GM19468 (cell line): ENCODE data around the gene GP9.

ENCODE experiments used
- ATAC-seq: cut with Tn5 transposase; IDR thresholded peaks from one replicate; pipeline ENCODE4 v1.9.1; 2021; ENCODE audit warnings: mild to moderate bottlenecking, moderate library complexity, moderate number of reproducible peaks; ENCODE audit not compliant: unreplicated experiment; ENCODE audit errors: extremely low read depth

GP9 gene

DNA sequence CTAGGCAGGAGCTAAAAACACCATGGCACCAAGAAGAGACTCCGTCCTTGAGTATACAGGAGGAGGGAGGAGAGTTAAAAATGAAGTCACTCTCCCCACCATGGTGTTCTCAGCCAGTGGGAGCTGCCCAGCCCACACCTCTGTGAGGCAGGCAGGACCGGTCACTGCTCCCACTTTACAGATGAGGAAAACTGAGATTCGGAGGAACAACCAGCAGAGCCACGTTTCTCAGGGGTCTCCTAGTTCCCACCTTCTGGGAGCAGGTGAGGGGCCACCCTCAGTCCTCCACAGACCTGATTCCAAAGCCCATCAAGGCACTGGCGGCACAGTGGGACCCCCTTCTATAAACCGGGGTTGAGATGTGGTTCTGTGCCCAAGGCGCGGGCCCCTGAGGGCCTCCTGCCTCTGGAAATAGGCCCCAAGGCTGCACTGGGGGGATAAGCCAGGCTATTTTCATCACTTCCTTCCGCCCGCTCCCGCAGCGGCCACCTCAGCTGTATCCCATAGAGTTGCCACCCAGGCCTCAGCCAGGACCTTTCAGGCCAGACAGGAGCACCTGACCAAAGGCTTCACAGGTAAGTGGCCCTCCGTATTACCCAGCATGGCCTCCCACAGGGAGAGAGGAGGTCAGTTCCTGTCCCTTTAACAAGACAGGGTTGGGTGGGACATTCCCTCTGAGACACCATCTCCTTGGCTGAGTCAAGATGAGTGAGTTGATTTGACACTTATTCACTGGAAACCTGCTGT is at the start of gene GP9:
GP9 (plus strand) TSS at position 504 of the 747 bp plus-strand sequence. CDS start 961 bp downstream, outside the sequence.
- no peak for ATAC-seq

DNA sequence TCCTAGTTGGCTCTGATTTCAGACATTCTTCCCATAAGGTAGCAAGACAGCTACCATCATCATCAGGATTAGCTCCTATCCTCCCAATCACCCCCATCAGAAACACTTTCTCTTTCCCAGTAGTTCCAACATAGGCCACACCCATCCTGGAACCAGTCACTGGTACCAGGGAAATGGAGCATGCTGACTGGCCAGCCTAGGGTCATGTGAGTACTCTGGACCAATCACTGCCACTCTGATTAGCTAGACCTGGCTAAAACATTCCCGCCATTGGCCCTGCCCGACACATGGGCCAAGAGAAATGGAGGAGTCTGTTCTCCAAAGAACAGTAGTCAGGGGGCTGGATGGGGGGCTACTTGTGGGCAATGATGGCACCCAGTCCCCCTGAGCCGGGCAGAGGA is 47.1 kb upstream of the GP9 start:
- no peak for ATAC-seq

DNA sequence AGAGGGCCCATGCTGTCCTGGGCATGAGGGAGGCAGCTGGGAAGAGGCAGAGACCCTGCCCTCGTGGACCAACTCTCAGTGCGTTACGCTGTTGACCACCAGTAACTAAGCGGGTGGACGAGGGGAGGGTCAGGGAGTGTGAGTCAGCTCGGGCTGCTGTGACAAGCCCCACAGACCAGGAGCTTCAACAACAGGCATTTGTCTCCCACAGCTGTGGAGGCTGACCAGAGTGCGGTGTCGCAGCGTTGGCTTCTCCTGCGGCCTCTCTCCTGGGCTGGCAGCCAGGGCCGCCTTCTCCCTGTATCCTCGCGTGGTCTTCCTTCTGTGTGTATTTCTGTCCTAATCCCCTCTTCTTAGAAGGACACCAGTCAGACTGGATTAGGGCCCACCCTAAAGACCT is 46.4 kb upstream of the GP9 start:
- no peak for ATAC-seq

DNA sequence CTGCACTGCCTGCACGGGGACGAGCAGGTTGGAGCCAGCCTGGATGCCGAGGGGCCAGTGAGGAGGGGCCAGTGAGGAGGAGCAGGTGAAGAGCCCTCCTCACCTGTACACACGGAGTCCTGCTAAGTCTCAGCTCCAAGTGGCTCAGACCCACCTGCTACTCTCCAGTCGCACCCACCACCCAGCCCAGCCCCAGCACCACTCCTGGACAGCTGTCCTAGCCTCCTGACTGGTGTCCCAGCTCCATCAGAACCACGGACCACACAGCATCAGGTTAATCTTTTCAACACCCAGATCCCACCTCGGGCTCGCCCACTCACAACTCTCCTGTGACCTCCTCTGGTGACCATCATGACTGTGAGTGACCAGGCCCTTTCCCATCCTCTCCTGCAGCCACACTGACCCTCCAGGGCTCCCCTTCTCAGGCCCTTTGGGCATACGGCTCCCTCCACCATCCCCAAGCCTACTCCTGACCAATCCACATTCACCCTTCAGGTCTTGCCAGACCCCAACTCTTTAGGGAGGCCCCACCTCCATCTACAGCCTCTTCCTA is 45.7 kb upstream of the GP9 start:
- no peak for ATAC-seq

DNA sequence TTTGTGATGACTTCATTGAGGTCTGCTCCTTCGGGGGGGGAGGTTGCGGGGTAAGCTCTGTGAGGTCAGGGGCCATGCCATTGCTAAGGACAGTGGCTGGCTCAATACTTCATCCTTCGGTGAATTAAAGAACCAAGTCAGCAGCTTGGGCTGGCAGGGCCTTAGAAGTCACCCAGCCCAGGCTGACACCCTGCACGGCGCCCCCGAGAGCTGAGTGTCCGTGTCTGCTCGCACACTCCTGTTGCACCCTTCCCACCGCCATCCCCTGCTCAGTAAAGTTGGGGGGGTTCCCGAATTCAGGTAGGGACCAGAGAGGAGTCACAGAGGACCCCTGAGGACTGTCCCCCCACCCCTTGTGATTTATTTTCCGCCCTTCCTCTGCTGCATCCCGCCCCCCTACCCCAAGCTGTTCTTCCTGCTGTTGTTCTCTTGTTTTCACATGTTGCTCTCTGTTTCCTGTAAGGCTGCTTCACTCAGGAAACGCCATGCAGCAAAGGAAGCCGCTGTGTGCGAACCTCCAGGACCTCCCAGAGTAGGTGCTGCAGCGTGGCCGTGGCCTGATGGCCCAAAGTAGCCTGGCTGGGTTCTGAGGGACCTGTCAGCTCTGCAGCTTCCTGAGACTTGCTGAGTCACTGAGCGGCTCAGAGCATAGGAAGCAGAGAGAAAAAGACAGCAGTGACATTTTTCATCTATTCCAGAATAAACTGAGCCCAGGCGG is 45.0 kb upstream of the GP9 start:
- ATAC-seq: no peak

DNA sequence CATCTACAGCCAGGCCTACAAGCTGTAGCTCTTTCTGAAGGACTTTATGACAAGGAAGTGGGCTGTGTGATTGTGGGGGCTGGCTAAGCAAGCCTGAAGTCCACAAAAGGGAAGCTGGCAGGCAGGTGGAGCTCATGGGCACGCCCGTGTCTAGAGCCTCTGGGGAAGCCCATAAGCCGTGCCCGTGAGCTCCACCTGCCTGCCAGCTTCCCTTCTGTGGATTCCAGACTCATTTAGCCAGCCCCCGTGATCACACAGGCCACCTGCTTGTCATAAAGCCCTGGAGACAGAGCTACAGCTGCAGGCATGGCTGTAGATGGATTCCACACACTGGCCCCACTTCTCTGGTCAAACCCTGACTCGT is 44.2 kb upstream of the GP9 start:
- ATAC-seq: no peak

DNA sequence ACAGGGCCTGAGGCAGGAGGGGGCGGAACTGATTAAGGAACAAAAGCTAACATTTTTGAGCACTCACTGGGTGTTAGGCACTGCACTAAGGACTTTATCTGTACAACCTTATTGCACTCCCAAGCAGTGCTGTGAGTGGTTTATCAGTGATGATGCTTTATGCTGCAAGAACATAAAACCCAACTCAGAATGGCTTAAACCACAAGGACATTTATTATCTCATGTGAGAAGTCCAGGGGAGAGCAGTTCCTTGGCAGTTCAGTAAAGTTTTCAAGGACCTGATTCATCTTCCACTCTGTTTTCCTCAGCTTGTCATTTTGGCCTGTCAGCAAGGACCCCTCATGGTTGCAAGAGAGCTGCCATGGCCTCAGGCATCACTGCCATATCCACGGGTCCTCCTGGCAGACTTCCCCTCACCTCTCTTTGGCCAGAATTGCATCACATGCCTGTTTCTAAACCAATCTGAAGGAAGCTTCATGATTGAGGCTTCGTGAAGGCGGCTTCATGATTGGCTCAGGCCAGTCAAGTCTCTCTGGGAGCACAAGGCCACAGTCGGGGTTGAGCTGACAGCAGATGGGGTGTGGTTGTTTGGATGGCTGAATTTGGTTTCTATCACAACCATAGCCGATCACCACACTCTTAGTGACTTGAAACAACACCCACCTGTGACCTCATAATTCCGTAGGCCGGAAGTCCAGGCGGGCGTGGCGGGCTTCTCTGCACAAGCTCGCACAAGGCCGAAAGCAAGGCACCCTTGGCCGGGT is 43.7 kb upstream of the GP9 start:
- ATAC-seq: no peak

DNA sequence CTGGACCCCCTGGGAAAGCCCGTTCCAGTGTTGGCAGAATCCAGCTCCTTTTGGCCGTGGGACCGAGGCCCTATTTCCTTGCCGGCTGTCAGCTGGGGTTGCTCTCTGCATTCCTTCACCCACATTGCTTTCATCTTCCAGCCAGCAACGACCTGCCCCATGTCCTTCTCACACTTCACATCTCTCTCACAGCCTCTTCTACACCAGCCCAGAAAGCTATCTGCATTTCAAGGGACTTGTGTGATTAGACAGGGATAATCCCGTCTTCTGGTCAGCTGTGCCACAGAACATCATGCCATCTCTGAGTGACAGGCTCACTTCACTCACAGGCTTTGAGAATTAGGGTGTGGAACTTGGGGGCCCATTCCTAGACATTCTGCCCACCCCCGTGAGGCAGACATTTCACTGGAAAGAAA is 43.1 kb upstream of the GP9 start:
- no peak for ATAC-seq

DNA sequence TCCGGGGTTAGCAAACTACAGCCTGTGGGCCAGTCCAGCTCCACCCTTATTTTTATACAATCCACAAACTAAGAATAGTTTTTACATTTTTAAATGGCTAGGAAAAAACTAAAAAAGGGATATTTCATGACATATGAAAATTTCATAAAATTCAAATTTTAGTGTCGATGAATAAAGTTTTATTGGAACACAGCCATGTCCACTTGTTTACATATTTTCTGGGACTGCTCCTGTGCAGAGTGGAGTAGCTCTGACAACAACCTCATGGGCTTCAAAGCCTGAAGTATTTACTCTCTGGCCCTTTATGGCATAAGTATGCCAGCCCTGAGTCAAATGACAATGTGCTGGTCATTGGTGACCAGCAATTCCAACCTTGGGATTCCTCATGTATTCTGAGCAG is 42.3 kb upstream of the GP9 start:
- no peak for ATAC-seq

DNA sequence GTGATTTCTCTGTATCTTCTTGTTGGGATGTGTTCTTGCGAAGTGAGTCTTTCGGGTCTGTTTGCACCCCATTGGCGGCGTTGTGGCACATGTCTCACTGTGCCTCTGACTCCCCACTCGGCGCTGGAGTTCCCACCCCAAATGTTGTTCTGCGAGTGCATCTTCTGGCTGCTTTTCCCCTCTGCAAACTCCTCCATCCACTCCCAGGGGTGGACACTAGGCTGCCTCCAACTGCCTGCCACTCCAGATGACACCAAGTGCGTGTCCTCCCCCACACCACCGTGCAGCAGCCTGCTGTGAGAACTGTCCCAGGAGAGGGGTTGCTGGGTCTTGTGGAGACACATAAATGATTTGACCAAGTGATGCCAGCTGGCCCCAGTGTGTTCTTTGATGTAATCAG is 41.8 kb upstream of the GP9 start:
- ATAC-seq: no peak

DNA sequence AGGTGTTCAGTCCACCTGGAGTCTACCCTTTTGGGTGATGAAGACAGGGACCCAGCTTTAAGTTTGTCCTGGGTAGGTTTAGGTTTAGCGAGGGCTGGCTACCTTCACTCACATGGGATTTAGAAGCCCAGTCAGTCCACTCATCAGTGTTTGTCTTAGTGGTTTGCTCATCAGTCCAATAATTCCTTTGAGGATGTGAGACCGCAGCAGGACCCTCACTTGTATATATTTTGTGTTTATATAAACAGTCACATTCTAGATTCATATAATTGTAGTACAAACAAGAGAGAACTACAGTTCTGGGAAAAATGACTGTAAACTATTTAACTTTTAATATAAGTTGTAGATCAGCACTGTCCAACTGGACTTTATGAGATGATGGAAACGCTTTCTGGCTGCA is 41.3 kb upstream of the GP9 start:
- ATAC-seq: no peak

DNA sequence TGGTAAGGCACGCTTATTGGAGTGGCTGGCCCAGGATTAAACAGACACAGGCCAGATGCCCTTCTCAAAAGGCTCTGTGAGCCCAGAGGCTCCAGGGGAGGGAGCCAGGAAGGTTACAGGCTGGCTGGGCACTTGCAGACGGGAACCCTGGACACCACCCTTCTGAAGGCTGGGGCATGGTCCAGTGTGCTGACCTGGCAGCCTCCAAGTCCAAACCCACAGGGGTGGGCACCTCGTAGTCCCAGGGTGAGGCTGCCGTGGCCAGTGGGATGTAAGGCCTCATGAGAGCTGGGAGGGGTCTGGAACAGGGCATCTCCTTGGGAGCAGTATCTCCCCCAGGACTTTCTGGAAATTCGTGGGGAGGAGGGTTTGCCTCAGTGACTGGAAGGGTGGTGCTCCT is 39.9 kb upstream of the GP9 start:
- no peak for ATAC-seq

DNA sequence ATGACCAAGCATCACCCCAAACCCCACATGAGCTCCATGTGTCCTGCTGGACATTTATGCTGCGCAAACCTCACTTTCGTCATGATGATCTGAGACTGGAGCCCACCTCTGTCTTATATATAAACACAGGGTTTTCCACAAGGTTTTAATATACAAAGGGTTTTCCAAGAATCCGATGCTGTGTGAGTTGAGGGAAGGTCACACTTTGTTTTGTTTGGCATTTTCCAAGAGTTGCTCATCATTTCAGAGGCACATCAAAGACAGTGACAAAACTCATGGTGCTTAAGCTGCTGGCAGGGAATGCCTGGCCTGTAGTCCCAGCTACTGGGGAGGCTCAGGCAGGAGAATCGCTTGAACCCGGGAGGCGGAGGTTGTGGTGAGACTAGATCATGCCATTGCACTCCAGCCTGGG is 39.4 kb upstream of the GP9 start:
- no peak for ATAC-seq

DNA sequence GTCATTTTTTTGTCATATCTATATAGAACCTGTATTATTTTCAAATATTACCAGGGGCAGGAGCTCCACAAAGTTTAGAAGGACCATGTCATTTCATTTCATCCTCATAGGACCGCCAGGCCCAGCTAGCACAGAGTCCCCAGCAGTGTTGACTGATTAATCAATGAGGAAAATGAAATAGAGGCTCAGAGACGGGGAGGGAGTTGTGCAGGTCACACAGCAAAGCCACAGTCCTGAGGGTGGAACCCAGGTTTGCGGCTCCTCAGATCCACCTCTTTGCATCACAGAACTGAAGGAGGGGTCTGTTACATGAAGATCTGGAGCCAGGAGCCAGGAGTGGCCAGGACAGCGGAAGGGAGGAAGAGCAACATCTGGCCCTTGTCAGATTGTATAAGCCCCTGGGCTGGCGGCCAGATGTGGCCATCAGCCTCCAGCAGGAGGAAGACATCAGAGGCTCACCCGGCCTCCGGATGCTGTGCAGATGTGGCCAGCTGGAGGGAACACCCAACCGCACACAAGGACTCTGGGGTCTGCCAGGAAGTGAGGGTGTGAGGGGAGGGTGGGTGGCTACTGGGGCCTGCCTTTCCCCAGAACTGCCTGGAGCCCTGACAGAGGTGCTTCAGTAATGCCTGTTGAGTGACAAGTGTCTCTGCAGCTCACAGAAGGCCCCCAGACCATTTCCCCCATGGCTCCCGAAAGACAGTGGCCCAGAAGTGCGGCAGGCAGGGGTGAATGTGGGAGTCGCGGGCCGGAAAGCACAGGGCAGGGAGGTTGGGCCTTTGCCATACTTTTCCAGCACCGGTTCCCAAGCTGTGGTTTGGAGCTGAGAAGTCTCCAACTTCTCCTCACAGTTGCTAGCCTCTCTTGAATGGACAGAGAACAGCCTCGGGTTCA is 38.2 kb upstream of the GP9 start:
- ATAC-seq: no peak

DNA sequence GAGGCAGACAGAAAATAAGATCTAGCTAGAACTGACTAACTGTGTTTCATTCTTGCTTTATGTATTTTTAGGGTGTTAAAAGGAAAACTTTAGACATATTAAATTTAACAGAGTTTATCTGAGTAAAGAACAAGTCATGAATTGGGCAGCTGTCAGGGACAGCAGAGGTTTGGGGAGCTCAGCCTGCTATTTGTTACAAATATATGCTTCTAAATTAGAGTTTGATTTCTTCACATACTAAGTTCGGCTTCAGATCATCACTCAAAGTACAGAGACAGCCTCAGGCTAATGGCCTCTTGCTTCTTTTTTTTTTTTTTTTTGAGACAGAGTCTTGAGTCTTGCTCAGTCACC is 37.6 kb upstream of the GP9 start:
- no peak for ATAC-seq

DNA sequence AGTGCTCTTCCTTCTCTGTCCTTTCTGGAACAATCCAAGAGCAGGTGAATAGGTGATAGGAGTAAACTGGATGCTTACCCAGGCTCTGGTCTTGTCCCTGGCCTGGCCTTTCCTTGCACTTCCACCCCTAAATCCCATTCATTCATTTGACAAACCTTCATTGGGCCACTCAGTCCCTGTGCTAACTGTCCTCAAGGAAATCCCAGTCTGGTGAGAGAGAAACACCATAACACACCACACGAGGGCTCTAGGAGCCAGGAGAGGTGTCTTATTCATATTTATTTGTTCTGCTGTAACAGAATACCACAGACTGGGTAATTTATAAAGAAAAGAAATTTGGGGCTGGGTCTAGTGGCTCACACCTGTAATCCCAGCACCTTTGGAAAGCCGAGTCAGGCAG is 36.7 kb upstream of the GP9 start:
- ATAC-seq: no peak

DNA sequence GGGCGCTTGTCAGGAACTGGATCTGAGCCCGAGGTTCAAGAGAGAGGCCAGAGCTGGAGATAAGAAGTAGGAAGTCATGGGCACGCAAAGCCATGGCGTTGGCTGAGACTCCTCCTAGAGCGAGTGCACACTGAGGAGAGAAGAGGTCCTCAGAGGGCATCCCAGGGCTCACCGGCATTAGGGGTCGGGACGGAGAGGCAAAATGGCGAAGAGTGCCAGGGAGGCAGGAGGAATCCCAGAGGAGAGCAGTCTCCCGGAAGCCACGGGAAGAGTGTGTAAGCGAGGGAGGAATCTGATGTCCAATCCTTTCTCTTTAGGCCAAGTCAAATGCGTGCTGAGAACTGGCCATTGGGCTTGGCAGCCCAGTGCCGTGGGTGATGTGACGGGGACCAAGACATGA is 35.5 kb upstream of the GP9 start:
- ATAC-seq: no peak

DNA sequence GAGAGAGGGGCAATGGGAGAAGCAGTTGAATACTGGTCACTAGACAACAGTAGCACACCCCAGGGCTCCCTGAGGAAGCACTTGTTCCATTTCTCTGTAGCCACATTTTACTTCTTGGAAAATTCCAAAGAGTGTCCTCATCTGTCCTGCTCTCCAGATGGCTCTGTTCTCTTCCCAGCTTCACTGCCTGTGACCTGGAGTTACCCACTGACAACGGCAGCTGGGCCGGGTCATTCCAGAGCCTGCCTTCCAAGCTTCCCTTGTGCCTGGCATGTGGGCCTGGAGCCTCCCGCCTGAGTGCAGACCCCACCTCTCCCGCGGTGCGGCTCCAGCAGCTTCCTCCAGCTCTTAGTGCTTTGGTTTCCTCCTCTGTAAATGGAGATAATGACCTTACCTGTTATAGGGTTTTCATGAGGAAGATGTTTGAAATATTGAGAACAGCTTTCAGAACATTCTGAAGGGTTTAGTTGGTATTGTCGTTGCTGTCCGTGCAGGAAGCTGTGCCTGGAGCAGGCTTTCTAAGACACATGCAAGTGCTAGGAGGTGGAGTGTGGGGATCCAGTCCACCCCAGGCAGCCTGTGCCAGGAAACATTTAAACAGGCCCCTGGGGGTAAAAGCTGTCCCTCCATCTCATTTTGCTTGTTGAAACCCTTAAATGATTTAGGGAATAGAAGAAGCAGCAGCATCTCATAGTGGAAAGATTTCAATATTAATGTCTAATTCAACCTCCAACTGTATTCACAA is 34.7 kb upstream of the GP9 start:
- ATAC-seq: no peak

DNA sequence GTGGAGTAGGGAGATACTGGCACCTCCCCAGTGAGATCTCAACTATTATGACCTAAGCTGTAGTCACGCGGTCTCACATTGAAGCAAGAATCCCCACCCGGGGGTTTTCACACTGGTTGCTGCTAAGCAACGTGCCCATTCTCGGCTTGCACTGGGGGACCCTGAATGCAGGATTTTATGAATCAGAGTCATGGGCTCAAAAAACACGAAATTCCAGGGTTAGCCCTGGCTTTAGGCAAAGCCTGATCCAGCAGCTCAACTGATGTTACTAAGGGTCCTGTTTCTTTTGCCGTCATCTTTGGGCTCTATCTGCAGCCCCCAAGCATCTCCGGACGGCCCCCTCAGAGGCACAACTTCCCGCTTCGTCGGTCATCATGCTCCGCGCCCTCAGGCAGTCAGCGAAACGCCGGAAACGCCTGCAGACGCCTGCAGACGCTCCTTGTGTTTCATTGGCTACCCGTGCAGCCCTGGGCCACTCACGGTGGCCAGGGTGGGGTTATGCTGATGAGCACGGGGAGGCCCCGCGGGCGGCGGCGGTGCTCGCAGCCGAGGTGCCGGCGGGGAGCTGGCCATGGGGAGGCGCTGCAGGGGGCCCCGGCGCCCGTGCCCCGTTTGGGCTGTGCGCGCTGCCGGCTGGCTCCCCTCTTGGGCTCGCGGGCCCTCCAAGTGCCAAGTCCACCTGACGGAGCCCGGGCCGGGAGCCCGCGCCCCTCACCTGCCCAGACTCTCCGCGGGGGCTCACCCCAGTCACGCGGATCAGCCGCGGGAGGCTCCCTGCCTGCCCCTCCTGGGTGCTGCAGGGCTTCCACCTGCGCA is 33.6 kb upstream of the GP9 start:
- peak; percentile 98 for ATAC-seq
